ENCODE data around the gene LEPR.

Gene LEPR

GRCh38 chr1:65441464-65441863 is 21.0 kb downstream of the LEPR start:
- peaks cover 0 to 2% of the 10 kb centered on the region in 2 experiments for H3K36me3 ChIP-seq (ENCODE audit: control insufficient read depth in 1 of 2, insufficient read depth in 2 of 2, low read length in 2 of 2)
- no peak overlapping the region for H3K4me2 ChIP-seq (ENCODE audit: low read length)
- H3K79me1 ChIP-seq (ENCODE audit: low read length) = peaks cover 4% of the 10 kb centered on the region
- H2BK120ac ChIP-seq (ENCODE audit: insufficient read depth, low read length, poor library complexity) = no peak overlapping the region
- H4K8ac ChIP-seq (ENCODE audit: low read depth, low read length) = no peak overlapping the region
- no peak overlapping the region for H2BK12ac ChIP-seq (ENCODE audit: low read length)
- no peaks in the 10 kb centered on the region for H3K79me2 ChIP-seq (ENCODE audit: control insufficient read depth, insufficient read depth, low read length, poor library complexity)
- no peak overlapping the region for H2AK5ac ChIP-seq (ENCODE audit: low read length)
- no peak overlapping the region for H3K9ac ChIP-seq (ENCODE audit: low read length)
- no peak overlapping the region for H3K23ac ChIP-seq (ENCODE audit: low read length)
- H2AFZ ChIP-seq (ENCODE audit: insufficient read depth, low read length, poor library complexity) = no peak overlapping the region
- H2BK5ac ChIP-seq (ENCODE audit: low read depth, low read length, poor library complexity) = no peak overlapping the region
- no peak overlapping the region for H3K4me3 ChIP-seq (ENCODE audit: low read depth, low read length)
- no peak overlapping the region for H3K27ac ChIP-seq (ENCODE audit: low read depth, low read length)
- H3K18ac ChIP-seq (ENCODE audit: low read length) = peak overlapping the region; percentile 37
- H3K9me3 ChIP-seq (ENCODE audit: insufficient read depth, low read depth, low read length) = no peaks in the 10 kb centered on the region
- no peak overlapping the region for H4K91ac ChIP-seq (ENCODE audit: low read depth, low read length)
- H4K12ac ChIP-seq (ENCODE audit: low read depth, low read length) = no peak overlapping the region
- WGBS (ENCODE audit: extremely low coverage, insufficient coverage, insufficient read length) = no CpG with 5 or more reads among the region's 3 CpGs
- no peaks in the 10 kb centered on the region for H3K27me3 ChIP-seq (ENCODE audit: insufficient read depth, low read length)
- no peak overlapping the region for H3K4ac ChIP-seq (ENCODE audit: low read depth, low read length)
- no peak for DNase-seq
- H3K4me1 ChIP-seq (ENCODE audit: control insufficient read depth in 1 of 2, insufficient read depth in 2 of 2, low read length in 2 of 2) = peaks cover 0 to 1% of the 10 kb centered on the region in 2 experiments
- H3K14ac ChIP-seq (ENCODE audit: low read length) = no peak overlapping the region

- no CpG with 5 or more reads among the region's 1 CpG for WGBS (ENCODE audit: extremely low coverage, insufficient coverage, insufficient read length)
These were observed 22.0 kb downstream of the LEPR start for GRCh38 chr1:65442442-65442841.

DNA sequence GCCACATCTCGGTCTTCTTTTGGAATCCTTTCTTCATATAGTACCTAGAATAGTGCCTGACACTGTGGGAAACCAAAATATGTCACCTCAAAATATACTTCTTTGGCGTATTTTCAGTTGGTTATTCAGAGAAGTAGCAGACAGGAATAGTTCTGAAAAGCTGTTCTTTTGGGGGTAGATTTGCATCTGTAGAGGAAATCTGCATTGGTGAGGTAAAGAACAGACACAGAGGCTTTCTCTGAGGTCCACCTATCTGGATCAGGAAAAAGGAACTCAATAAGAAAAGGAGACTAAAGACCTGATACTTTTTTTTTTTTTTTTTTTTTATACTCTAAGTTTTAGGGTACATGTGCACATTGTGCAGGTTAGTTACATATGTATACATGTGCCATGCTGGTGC is 23.2 kb downstream of the LEPR start:
- Histone ChIP-seq H2AK5ac (ENCODE audit: low read length) (no peak overlapping the region), H3K9me3 (ENCODE audit: insufficient read depth, low read depth, low read length) (no peaks in the 10 kb centered on the region)
- WGBS (ENCODE audit: extremely low coverage, insufficient coverage, insufficient read length) = no CpG with 5 or more reads among the region's 2 CpGs

More at GRCh38 chr1:65442442-65442841, 22.0 kb downstream of the LEPR start:
- Histone ChIP-seq H3K4me1 (ENCODE audit: control insufficient read depth in 1 of 2, insufficient read depth in 2 of 2, low read length in 2 of 2) (peaks cover 0 to under 1% of the 10 kb centered on the region in 2 experiments), H3K4me3 (ENCODE audit: low read depth, low read length) (no peak overlapping the region), H4K91ac (ENCODE audit: low read depth, low read length) (no peak overlapping the region), H3K36me3 (ENCODE audit: control insufficient read depth in 1 of 2, insufficient read depth in 2 of 2, low read length in 2 of 2) (peaks cover 0 to 2% of the 10 kb centered on the region in 2 experiments), H4K12ac (ENCODE audit: low read depth, low read length) (no peak overlapping the region), H3K27me3 (ENCODE audit: insufficient read depth, low read length) (no peaks in the 10 kb centered on the region), H3K4ac (ENCODE audit: low read depth, low read length) (no peak overlapping the region), H3K9me3 (ENCODE audit: insufficient read depth, low read depth, low read length) (no peaks in the 10 kb centered on the region), H2AK5ac (ENCODE audit: low read length) (no peak overlapping the region), H3K4me2 (ENCODE audit: low read length) (no peak overlapping the region), H3K27ac (ENCODE audit: low read depth, low read length) (no peak overlapping the region), H3K14ac (ENCODE audit: low read length) (no peak overlapping the region), H2AFZ (ENCODE audit: insufficient read depth, low read length, poor library complexity) (no peak overlapping the region), H2BK5ac (ENCODE audit: low read depth, low read length, poor library complexity) (no peak overlapping the region), H2BK12ac (ENCODE audit: low read length) (no peak overlapping the region), H3K18ac (ENCODE audit: low read length) (no peak overlapping the region), H3K9ac (ENCODE audit: low read length) (no peak overlapping the region), H3K23ac (ENCODE audit: low read length) (no peak overlapping the region), H3K79me2 (ENCODE audit: control insufficient read depth, insufficient read depth, low read length, poor library complexity) (no peaks in the 10 kb centered on the region), H3K79me1 (ENCODE audit: low read length) (peaks cover 4% of the 10 kb centered on the region), H2BK120ac (ENCODE audit: insufficient read depth, low read length, poor library complexity) (no peak overlapping the region), H4K8ac (ENCODE audit: low read depth, low read length) (no peak overlapping the region)
- no peak for DNase-seq

DNA sequence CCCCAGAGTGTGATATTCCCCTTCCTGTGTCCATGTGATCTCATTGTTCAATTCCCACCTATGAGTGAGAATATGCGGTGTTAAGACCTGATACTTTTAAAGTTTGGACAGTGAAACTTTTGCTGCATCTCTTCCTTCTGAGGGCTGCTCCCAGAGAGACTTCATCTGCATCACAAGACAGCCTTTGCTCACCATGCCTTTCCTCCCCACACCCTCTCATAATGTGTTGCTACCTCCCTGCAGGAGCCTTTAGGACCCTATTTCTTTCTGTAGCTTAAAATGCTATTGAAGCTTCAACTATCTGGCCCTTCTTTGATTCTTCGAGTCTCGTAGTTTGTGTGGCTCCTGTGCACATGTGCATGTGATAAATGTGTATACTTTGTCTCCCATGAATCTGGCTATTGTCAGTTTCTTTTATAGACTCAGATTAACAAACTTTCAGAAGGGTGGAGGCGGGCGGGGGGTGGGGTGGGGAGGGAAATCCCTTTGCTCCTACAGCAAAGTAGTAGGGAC is 23.7 kb downstream of the LEPR start:
- H3K79me2 ChIP-seq (ENCODE audit: control insufficient read depth, insufficient read depth, low read length, poor library complexity) = no peaks in the 10 kb centered on the region
- H3K4me2 ChIP-seq (ENCODE audit: low read length) = no peak overlapping the region
- H4K91ac ChIP-seq (ENCODE audit: low read depth, low read length) = no peak overlapping the region
- H3K27me3 ChIP-seq (ENCODE audit: insufficient read depth, low read length) = no peaks in the 10 kb centered on the region
- no peak overlapping the region for H2BK12ac ChIP-seq (ENCODE audit: low read length)
- no peak overlapping the region for H3K14ac ChIP-seq (ENCODE audit: low read length)
- no peak overlapping the region for H3K4ac ChIP-seq (ENCODE audit: low read depth, low read length)
- no peak for DNase-seq
- no peaks in the 10 kb centered on the region for H3K4me1 ChIP-seq (ENCODE audit: control insufficient read depth in 1 of 2, insufficient read depth in 2 of 2, low read length in 2 of 2)
- WGBS (ENCODE audit: extremely low coverage, insufficient coverage, insufficient read length) = no CpG with 5 or more reads among the region's 5 CpGs
- no peak overlapping the region for H3K27ac ChIP-seq (ENCODE audit: low read depth, low read length)
- H2BK120ac ChIP-seq (ENCODE audit: insufficient read depth, low read length, poor library complexity) = no peak overlapping the region
- H3K23ac ChIP-seq (ENCODE audit: low read length) = no peak overlapping the region
- H3K9ac ChIP-seq (ENCODE audit: low read length) = no peak overlapping the region
- H2AK5ac ChIP-seq (ENCODE audit: low read length) = no peak overlapping the region
- H3K36me3 ChIP-seq (ENCODE audit: control insufficient read depth in 1 of 2, insufficient read depth in 2 of 2, low read length in 2 of 2) = no peaks in the 10 kb centered on the region
- no peak overlapping the region for H2BK5ac ChIP-seq (ENCODE audit: low read depth, low read length, poor library complexity)
- H3K9me3 ChIP-seq (ENCODE audit: insufficient read depth, low read depth, low read length) = no peaks in the 10 kb centered on the region
- H3K79me1 ChIP-seq (ENCODE audit: low read length) = no peaks in the 10 kb centered on the region
- H4K8ac ChIP-seq (ENCODE audit: low read depth, low read length) = no peak overlapping the region
- H3K4me3 ChIP-seq (ENCODE audit: low read depth, low read length) = no peak overlapping the region
- no peak overlapping the region for H4K12ac ChIP-seq (ENCODE audit: low read depth, low read length)
- no peak overlapping the region for H3K18ac ChIP-seq (ENCODE audit: low read length)
- no peak overlapping the region for H2AFZ ChIP-seq (ENCODE audit: insufficient read depth, low read length, poor library complexity)

More for the DNA sequence above, 23.2 kb downstream of the LEPR start:
- Histone ChIP-seq H3K4ac (ENCODE audit: low read depth, low read length) (no peak overlapping the region), H3K18ac (ENCODE audit: low read length) (no peak overlapping the region), H2BK12ac (ENCODE audit: low read length) (no peak overlapping the region), H4K12ac (ENCODE audit: low read depth, low read length) (no peak overlapping the region), H3K79me2 (ENCODE audit: control insufficient read depth, insufficient read depth, low read length, poor library complexity) (no peaks in the 10 kb centered on the region), H3K4me1 (ENCODE audit: control insufficient read depth in 1 of 2, insufficient read depth in 2 of 2, low read length in 2 of 2) (no peaks in the 10 kb centered on the region), H2BK120ac (ENCODE audit: insufficient read depth, low read length, poor library complexity) (no peak overlapping the region), H3K14ac (ENCODE audit: low read length) (no peak overlapping the region), H3K4me2 (ENCODE audit: low read length) (no peak overlapping the region), H3K9ac (ENCODE audit: low read length) (no peak overlapping the region), H3K23ac (ENCODE audit: low read length) (no peak overlapping the region), H3K79me1 (ENCODE audit: low read length) (no peaks in the 10 kb centered on the region), H2AFZ (ENCODE audit: insufficient read depth, low read length, poor library complexity) (no peak overlapping the region), H3K36me3 (ENCODE audit: control insufficient read depth in 1 of 2, insufficient read depth in 2 of 2, low read length in 2 of 2) (no peaks in the 10 kb centered on the region), H3K4me3 (ENCODE audit: low read depth, low read length) (no peak overlapping the region), H3K27me3 (ENCODE audit: insufficient read depth, low read length) (no peaks in the 10 kb centered on the region), H3K27ac (ENCODE audit: low read depth, low read length) (no peak overlapping the region), H4K91ac (ENCODE audit: low read depth, low read length) (no peak overlapping the region), H4K8ac (ENCODE audit: low read depth, low read length) (no peak overlapping the region), H2BK5ac (ENCODE audit: low read depth, low read length, poor library complexity) (no peak overlapping the region)
- DNase-seq = no peak

Data from trophoblast cell (in vitro differentiated cells and primary cell).